Amniotic stem cell (primary cell): ENCODE measurements around the gene TAB2.
A peak's percentile ranks its signal among the peaks of the same experiment; 100 is the strongest.
"Not testable (repeated sequence)": the region's sequence is repeated elsewhere in the genome, so short reads cannot be mapped to it uniquely, and the experiment has no call there.

Source experiments
- DNase-seq: peaks from one replicate; lab custom pipeline; 2025; lab: John Stamatoyannopoulos, UW

TAB2 gene

DNA sequence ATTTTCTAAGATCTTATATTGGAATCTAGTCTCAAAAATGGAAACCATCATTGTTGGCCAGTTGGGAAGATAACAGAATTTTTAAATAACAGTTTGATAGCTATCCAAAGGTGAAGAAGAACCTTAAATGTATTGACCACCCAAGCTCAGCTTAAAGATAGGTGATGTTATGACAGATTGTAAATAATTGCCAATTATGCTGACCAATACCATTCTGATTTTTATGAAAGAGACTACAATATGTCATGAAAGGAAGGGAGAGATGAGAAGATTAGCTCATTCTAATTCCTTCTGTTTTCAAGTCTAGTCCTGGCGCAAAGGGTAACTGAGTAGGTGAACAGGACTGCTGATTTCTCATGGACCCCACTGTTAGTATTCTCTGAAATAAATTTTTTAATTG lies 5.7 kb upstream of the TAB2 start:
- DNase-seq = no peak

DNA sequence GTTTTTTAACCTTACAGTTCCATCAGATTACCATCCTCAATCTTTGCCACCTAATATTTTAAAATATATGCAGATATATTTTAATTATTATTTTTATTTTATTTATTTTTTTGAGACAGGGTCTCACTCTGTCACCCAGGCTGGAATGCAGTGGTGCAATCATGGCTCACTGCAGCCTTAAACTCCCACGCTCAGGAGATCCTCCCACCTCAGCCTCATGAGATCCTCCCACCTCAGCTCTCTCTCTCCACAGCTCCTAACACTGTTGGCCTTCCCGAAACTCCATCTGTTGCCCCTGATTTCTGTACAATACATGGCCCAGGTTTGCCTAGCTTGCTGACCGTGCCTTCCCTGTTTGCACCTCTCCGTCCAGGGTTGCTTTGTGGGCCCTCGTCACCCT lies 4.4 kb upstream of the TAB2 start:
- no peak for DNase-seq

DNA sequence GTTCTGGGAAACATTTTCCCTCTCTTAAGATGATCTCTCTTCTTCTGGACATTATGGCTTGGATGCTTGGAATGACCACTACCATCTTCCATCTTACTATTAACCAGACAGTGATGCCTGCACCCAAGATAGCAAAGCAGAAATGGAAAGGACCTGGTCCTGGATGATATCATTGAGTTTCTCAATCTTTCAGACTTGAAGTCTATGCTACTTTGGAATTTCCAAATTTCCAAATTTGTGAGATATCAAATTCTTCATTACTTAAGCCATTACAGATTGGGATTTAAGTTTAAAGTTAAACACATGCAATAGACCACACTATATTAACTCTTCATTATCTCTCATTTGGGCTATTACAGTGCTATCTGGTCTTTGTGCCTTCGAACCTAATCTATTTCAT lies 3.7 kb upstream of the TAB2 start:
- no peak for DNase-seq

DNA sequence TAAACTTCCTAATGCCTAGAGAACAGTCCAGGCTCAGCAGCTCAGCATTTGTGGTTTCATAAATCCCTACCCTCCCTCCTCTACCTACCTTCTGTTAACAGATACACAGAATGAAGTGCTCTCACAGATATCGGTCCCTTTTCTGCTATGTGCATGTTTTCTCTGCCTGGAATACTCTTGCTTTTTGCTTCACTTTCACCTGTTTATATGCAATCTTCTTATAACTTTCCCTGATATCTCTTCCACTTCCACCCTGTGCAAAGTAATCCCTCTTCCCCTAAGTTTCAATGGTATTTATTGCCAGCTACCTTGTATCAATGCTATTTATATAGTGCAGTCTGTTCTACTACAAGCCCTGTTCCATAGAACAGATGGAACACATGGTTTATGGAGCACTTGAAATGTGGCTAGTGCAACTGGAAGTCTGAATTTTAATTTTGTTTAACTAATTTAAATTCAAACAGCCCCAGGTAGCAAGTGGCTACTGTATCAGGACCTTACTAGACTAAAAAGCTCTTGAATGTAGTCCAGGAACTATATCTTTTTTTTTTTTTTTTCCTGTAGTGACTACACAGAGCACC lies 3.1 kb upstream of the TAB2 start:
- no peak for DNase-seq

DNA sequence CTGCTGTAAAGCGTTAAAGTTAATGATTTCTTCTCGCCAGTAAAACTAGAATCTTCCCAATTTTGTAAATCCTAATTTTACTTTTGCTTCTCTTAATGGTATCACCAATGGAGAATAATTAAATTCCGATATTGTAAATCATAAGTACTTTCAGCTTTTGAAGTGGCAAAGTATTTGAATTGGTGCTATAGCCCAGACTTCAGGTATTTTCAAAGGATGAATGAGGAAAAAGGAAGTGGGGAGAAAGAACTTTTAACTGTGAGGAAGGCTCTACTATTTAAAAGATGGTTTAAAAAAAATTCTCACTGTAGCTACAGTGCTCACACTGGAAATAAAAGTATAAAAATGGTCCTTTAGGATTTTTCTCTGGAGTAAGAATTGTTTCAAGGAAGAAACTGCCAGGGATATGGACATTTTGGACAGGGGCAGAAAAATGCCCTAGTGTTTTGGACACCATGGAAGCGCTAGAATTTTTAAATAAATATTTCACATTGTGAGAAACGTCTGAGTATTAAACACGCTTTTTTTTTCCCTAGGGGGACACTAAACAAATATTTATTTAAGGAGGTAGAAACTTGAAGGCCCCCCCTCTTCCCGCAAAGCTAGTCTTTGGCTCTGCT lies 1.3 kb upstream of the TAB2 start:
- DNase-seq = no peak

DNA sequence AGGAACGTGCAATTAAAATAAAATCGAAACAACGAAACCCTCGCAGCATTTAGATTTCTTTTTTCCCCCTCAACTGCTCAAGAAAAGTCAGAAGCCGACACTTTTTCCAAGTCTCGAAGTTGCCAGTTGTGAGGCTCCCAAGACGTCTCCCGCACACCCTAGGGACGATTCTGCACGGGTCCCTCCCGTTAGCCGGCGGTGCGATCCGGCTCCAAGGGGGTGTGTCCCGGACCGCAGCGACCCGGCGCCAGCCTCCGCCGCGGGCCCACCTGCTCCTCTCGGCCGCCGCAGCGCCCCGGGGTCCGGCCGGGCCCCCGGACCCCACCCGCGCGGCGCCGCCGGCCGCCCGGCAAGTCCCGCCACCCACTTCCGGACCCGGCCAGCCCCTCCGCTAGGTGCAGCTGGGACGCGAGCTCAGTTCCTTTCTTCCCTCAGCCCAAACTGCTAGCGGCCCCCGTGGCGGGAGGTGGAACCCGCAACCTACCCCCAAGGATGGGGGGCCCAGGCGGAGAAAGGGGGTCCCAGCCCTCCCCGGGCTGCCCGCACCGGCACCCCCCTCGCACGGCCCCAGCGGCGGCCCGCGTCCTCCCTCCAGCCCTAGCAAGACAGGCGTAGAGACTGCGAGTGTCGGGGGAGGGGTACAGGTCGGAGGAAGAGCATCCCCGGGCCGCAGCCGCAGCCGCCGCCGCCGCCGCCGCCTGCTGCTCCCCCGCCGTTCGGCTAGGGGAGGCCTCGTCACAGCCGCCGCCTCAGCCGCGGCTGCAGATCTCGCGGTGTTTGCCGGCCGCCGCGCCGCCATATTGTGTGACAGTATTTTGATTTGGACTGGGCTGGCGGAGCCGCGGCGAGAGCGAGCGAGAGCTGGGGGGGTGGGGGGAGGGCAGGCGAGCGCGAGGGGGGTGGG lies 520 bp upstream of the TAB2 start:
- DNase-seq = peak; percentile 78

DNA sequence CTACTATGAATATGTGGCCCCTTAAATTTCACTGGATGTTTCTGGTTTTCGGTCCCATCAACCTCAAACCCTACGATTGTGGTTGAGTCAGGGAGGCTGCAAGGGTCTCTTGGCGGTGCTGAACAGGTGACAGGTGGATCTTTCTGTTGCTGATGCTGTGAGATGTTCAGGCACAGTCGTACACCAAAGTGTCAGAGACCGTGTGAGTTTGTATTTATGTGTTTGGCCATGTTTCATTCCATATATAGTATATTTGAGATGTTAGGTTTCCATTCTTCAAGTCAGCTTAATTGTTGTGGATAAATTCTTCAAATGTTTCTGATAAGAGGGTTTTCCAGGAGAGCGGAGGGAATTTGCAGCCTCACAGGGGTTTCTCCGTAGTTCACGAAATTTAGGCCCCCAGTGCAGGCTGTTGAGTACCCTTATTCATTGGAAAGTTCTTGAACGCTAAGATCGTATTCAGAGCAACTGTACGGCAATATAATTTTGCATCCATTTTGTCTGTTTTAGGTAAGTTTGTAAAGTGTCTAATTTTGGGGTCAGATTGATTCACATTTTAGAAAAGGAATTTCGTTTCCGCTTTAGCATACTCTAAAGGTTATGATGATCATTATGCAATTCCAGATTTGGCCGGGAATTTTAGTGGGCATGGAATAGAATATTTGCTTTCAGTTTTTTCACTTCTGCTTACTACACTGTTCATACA lies 1.2 kb downstream of the TAB2 start:
- no peak for DNase-seq

DNA sequence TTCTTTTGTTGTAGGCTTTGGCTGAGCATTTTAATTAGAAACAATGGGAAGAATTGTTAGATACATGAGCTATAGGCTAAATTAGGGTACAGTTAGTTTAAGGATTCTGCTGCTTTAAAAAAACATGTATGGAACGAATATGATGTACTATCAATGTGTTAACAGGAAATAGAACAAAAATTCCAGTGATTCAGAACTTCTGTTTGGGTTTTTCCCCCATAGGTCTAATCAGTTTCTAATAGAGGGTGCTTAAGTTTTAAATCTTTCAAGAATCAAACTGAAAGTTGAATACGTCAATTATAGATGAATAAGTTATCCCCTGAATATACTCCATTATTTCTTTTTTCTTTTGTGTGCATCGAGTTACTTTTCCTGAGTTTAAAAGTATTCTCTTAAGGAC lies 1.9 kb downstream of the TAB2 start:
- DNase-seq = no peak

DNA sequence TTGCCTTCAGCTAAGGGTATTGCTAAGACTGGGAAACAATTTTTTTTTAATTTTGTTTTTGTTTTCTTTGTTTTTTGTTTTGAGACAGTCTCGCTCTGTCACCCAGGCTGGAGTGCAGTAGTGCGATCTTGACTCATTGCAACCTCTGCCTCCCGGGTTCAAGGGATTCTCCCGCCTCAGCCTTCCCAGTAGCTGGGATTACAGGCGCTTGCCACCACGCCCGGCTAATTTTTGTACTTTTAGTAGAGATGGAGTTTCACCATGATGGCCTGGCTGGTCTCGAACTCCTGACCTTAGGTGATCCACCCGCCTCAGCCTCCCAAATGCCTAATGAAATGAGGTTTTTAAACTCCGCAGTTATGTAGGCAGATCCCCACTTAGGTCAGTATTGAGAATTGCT lies 2.5 kb downstream of the TAB2 start:
- not testable (repeated sequence) for DNase-seq

DNA sequence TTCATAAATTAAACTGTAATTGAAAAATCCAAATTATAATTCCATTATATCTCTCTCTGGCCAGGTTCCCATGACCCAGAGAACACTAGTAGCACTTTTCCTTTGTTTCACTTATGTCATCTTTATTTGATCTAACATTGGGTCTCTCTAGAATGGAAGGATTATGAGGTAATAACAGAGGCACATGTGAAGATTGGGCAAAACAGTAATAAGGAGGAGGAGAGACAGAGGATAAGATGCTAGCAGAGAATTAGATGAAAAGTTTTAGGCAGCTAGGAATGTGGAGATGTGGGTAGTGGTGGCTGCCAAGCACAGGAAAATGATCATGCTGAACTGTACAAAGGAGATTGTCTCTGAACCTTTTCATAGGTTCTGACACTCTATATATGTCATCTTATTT lies 3.3 kb downstream of the TAB2 start:
- no peak for DNase-seq

DNA sequence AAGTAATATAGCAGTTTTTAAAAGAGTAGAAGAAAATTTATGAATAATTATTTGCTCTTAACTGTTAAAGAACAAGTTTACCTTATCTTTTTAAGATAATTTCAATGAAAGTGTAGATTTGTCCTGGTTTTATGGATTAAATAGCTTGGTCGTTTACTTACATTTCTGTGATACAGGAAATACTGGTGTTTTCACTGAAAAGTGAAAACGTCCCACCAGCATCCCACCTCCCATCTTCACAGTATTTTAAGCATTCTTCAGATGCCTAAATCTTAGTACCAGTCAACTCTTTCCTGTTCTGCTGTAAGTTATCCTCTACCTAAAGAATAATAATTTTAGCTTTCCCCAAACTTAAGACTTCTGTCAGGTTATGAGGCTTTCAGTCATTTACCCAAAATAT lies 5.8 kb downstream of the TAB2 start:
- no peak for DNase-seq

DNA sequence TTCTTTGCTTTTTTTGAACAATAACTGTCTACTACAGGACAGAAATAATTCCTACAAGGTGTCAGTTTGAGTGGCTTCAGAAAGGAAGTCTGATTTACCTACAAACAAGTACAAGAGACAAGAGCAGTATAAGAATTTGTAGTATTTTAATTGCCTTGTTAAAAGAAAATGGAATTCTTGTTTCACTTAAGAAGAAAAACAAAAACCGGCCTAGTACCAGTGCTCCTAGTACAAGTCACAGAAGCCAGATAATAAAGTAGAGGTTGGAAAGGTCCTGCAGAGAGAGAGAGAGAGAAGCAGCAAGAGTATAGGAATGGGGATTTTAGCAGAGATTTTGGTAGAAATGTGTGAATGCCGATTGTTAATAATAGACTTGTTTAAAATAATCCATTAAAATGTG lies 6.4 kb downstream of the TAB2 start:
- no peak for DNase-seq

DNA sequence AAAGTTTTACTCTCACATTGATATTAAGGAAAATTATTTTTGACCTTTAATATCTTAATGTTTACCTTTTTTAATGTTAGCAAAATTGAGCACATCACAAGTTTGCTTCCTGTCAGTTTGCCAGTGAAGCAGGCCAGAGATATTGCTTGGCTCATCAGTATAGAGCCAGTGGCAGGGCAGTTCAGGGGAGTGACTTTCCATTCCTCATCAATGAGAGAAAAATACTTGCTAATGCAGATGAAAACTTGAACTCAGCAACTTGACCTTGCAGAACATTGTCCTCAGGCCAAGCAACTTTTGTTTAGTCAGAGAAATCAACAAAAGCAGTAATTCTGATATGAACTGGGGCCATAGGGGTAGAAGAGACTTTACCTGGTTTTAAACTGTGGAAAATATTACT lies 6.9 kb downstream of the TAB2 start:
- DNase-seq = no peak

DNA sequence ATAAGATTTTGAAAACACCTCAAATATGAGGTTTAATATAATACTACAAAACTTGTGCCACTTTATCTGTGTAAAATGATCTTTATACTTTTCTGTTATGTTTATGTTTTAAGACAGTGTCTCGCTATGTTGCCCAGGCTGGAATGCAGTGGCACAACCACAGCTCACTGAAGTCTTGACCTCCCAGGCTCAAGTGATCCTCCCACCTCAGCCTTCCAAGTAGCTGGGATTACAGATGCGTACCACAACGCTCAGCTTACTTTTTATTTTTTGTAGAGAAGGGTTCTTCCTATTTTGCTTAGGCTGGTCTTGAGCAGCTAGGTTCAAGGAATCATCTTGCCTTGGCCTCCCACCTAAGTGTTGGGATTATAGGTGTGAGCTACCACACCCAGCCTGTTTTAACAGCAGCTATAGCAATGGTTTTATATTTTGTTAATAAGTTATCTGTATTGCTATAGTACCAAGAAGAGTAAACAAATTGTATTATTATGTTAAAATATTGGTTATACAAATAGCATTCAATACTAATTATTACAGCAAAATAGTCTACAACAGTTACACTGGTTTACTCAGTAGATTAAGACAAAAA lies 8.2 kb downstream of the TAB2 start:
- DNase-seq = no peak

DNA sequence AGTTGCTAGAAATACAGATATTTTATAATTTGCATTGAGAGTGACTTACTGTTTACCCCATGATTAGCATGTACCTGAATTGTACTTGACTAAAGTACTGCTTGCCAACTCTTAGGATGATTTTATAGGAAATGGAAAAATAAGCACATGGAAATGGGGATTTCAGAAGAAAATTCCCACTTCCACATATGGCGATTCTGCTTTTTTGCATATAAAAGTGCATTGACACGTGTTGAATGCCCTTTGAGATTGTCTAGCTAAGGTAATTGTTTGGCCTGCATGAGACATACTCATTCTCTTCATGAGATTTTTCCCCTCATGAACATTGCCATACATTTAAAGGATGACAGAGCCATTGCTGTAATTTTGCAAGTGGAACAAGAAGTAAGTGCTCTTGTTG lies 10.1 kb downstream of the TAB2 start:
- DNase-seq = no peak

DNA sequence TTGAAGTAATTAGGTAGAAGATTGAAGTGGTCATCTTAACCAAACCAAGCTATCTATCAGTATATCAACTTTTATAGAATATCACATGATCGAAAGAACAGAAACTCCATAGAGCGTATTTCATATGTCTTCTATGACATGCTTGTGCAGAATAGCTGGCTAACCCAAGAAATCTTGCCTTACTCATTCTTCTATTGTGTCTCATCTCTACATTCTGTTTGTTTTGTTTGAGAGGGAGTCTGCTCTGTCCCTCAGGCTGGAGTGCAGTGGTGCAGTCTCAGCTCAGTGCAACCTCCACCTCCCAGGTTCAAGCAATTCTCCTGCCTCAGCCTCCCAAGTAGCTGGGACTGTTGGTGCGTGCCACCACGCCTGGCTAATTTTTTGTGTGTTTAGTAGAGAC lies 10.6 kb downstream of the TAB2 start:
- no peak for DNase-seq

DNA sequence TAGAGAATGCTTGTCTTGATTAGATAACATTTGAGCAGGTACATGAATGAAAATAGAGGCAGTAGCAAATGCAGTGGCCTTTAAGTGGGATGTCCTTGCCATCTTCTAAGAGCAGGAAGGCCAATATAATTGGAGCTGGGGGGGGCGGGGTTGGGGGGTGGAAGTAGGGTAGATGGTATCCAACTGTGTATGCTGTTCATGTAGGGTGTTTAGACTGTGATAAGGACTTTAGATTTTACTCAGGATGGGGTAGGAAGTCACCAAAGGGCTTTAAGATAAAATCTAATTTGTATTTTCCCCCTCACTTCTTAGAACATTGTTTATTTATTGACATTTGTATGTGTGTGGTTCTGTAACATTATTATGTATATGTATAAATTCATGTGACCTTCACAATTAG lies 12.0 kb downstream of the TAB2 start:
- DNase-seq = no peak

DNA sequence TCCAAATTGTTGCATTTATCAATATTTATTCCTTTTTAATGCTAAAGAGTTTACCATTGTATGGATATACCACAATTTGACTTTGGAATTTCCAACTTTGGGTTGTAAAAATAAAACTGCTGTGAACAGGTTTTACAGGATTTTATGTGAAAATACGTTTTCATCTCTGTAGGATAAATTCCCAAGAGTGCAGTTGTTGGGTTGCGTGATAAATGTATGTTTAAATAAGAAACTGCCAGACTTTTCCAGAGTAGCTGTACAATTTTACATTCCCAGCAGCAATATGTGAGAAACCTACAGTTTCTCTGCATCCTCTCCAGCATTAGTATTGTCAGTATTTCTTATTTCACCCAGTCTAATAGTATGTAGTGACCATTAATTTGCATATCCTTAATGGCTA lies 12.6 kb downstream of the TAB2 start:
- DNase-seq = no peak

DNA sequence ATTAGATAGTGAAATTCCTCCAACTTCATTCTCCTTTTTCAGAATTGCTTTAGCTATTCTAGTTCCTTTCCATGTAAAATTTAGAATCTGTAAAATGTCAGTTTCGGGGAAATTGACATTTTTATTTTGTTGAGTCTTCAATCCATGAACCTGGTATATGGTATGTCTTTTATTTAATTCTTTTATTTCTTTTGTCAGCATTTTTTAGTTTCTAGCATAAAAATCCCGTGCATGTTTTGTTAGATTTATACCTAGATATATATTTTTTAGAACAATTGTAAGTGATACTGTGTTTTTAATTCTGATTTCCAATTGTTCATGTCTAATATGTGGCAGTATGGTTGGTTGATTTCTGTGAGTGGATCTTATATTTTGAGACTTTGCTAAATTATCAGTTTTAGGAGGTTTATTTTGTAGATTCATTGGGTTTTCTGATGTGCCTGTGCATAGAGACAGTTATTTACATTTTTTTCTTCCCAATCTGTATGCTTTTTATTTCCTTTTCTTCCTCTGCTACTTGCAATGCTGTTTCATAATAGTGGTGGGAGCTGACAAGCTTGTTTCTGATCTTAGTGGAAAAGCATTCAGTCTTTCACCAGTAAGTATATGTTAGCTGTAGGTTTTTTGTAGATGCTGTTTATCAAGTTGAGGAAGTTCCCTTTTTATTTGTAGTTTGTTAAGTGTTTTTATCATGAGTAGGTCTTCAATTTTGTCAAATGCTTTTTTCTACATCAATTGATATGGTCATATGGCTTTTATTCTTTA lies 13.7 kb downstream of the TAB2 start:
- DNase-seq = no peak

DNA sequence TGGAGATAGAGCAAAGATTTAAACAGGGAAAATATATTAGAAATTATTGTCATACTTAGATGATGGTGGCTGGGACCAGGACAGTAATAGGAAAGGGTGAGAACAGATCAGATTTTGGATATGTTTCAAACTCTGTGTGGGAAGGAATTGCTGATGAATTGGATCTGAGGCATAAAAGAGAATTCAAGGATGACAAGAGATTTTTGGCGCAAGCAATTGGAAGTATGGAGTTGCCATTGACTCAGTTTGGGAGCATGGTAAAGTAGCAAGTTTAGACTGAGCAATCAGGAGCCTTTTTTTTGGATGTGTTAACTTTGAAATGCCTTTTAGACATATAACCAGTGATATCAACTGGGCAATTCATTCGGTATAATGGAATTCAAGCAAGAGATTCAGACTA lies 14.4 kb downstream of the TAB2 start:
- DNase-seq = no peak

DNA sequence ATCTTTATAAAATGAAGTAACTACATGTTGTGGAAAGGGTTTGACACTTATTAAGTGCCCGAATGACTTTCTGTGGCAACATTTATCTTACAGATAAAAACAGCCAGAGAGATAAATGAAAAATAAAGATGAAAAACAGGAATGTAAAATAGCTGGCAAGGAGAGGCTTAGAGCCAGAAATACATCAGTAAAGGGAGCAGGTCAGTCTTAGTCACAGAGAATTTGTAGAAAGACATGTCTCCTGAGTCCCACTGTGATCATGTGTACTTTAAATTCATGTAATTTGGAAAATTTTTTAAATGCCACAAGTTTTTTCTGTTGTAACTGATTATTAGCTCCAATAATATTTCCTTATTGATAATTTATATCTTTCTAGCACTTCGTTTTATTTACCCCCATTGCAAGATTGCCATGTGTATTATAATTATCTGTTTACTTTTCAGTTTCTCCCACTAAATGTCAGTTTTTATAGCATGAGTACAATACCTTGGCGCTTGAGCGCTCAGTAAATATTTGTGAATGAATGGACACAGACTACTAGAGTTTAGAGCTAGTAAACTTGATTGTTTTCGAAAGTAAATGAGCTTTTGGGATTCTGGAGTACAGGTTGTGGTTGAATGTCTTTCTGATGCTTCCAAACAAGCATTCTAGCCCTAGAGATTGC lies 15.2 kb downstream of the TAB2 start:
- DNase-seq = no peak
